Left lung (tissue), 10 donors: ENCODE results near the gene MCCD1. TPM values are rescaled to one million over a fixed set of nuclear protein-coding genes. Genes with fewer than 3 reads are reported as not detected.

Experiments
- ATAC-seq: fragments of 200-7000 bp; cut with Tn5 transposase; one replicate; pipeline ENCODE4 v1.9.1; 2020; ENCODE audit warnings: moderate library complexity
- DNase-seq, 4 donors: peaks; one replicate each; pipeline ENCODE4 v3.0.0-alpha.2; 2013 to 2020
- H3K27ac ChIP-seq, 2 donors: fragments of 200-600 bp; sonication (generic) in 1 of 2; one replicate each; pipeline versions ENCODE4 v1.5.0 to v1.8.0; 2020 to 2021
- H3K27me3 ChIP-seq, 2 donors: fragments of 200-600 bp; sonication (generic) in 1 of 2; one replicate each; pipeline versions ENCODE4 v1.5.0 to v1.8.0; 2020 to 2021
- H3K36me3 ChIP-seq, 2 donors: fragments of 200-600 bp; sonication (generic) in 1 of 2; one replicate each; pipeline versions ENCODE4 v1.5.0 to v1.8.0; 2020 to 2021
- H3K4me1 ChIP-seq, 2 donors: fragments of 200-600 bp; one replicate each; pipeline ENCODE4 v1.8.0; 2021
- H3K4me3 ChIP-seq, 2 donors: fragments of 200-600 bp; sonication (generic) in 1 of 2; one replicate each; pipeline versions ENCODE4 v1.5.0 to v1.8.0; 2020 to 2021; ENCODE audit warnings: mild to moderate bottlenecking in 1 of 2
- H3K9me3 ChIP-seq, 2 donors: fragments of 200-600 bp; sonication (generic) in 1 of 2; one replicate each; pipeline versions ENCODE4 v1.5.0 to v1.8.0; 2020 to 2021
- CTCF ChIP-seq, 2 donors: fragments of 200-600 bp; sonication (generic) in 1 of 2; IDR thresholded peaks; one replicate each; pipeline versions ENCODE4 v1.5.0 to v1.8.0; 2021; ENCODE audit warnings: antibody characterized with exemption in 2 of 2
- intact Hi-C, 2 donors: fragments of 100-400 bp; cut with DNase I; formaldehyde crosslinking; loops; one replicate each; pipeline versions ENCODE4 v1.11.2 to v1.14.2; 2022
- polyA plus RNA-seq, 6 donors: library from polyadenylated mRNA; unstranded; fragments of 120-200 nt; gene quantifications; one replicate each; pipeline ENCODE4 v1.2.1, GENCODE V29; 2013; ENCODE audit not compliant: insufficient read length in 6 of 6
- total RNA-seq, 2 donors: library from RNA; stranded (reverse); fragmentation: NEBNext Ultra II Directional; extraction: Animal tissue kit (Norgen Biotek cat#: 25700); gene quantifications; one replicate each; pipeline ENCODE4 v1.2.1, GENCODE V29; 2021
- donor health status: DM: no; HTN: yes; CAD: no.
- donor health status: DM: no; HTN: no; CAD: no.

Gene MCCD1
- total and polyA plus RNA-seq, 8 donors = 0.23 to 0.27 (median 0.24) TPM; not detected in 5

GRCh38 chr6:31576897-31577578, 48.3 kb downstream of the MCCD1 start:
- Histone ChIP-seq H3K9me3 (no peaks in the 10 kb centered on the region), H3K36me3 (peaks cover 0 to 17% of the 10 kb centered on the region in 2 donors), H3K27me3 (peaks cover 0 to 4% of the 10 kb centered on the region in 2 donors), H3K4me3 (peak overlapping the region in 1 of 2 donors; percentile 56), H3K27ac (peak overlapping the region in 1 of 2 donors; percentile 13), H3K4me1 (peaks cover 0 to 64% of the 10 kb centered on the region in 2 donors)
- TF ChIP-seq CTCF (IDR thresholded peaks at IDR 0.05) = no peak
- DNase-seq = peak in 1 of 4 donors; percentile 57
- ATAC-seq = no peak
- intact Hi-C loops = no loop called here

- no peaks in the 10 kb centered on the region for H3K9me3 ChIP-seq
- peak overlapping the region in 1 of 2 donors; percentile 56 for H3K4me3 ChIP-seq
- peaks cover 0 to 17% of the 10 kb centered on the region in 2 donors for H3K36me3 ChIP-seq
- intact Hi-C loops = no loop called here
- peak in 1 of 4 donors; percentile 2 for DNase-seq
- peaks cover 0 to 69% of the 10 kb centered on the region in 2 donors for H3K4me1 ChIP-seq
- no peak for ATAC-seq
- H3K27me3 ChIP-seq = peaks cover 0 to 4% of the 10 kb centered on the region in 2 donors
- TF ChIP-seq CTCF (IDR thresholded peaks at IDR 0.05) = no peak
- H3K27ac ChIP-seq = no peak overlapping the region
Measured at GRCh38 chr6:31577579-31577966, 48.8 kb downstream of the MCCD1 start.

GRCh38 chr6:31578184-31579118, 49.7 kb downstream of the MCCD1 start:
- peaks cover 0 to 17% of the 10 kb centered on the region in 2 donors for H3K36me3 ChIP-seq
- ATAC-seq = no peak

GRCh38 chr6:31579119-31579505, 50.4 kb downstream of the MCCD1 start:
- Histone ChIP-seq H3K4me3 (no peak overlapping the region), H3K36me3 (peaks cover 0 to 17% of the 10 kb centered on the region in 2 donors), H3K27ac (no peak overlapping the region), H3K27me3 (peaks cover 0 to 4% of the 10 kb centered on the region in 2 donors), H3K9me3 (no peaks in the 10 kb centered on the region), H3K4me1 (peaks cover 0 to 80% of the 10 kb centered on the region in 2 donors)
- ATAC-seq (no peak), DNase-seq (no peak)
- intact Hi-C loops = no loop called here
- no peak for TF ChIP-seq CTCF (IDR thresholded peaks at IDR 0.05)

More at GRCh38 chr6:31578184-31579118, 49.7 kb downstream of the MCCD1 start:
- Histone ChIP-seq H3K4me3 (peak overlapping the region in 1 of 2 donors; percentile 56), H3K27ac (no peak overlapping the region), H3K4me1 (peaks cover 0 to 77% of the 10 kb centered on the region in 2 donors), H3K9me3 (no peaks in the 10 kb centered on the region), H3K27me3 (peaks cover 0 to 4% of the 10 kb centered on the region in 2 donors)
- TF ChIP-seq CTCF (IDR thresholded peaks at IDR 0.05) = no peak
- intact Hi-C loops = no loop called here
- DNase-seq = no peak

Other genes starting within 250 kb of the MCCD1 start
- 1,000 to 10,000 TPM; 2,303 to 2,503 TPM for gene HLA-B, start 171.8 kb upstream of the MCCD1 start, total RNA-seq
- gene HLA-B, start 171.8 kb upstream of the MCCD1 start, polyA plus RNA-seq = 100 to 1,000 TPM; 285 to 427 (median 355) TPM
- gene MICA, start 125.4 kb upstream of the MCCD1 start, total RNA-seq = 10 to 100 TPM; 29.4 to 30.1 TPM
- 10 to 100 TPM; 10.2 to 17.9 (median 14.5) TPM for gene MICA, start 125.4 kb upstream of the MCCD1 start, polyA plus RNA-seq
- 10 to 100 TPM; 11.2 to 11.3 TPM for gene MICB, start 30.8 kb upstream of the MCCD1 start, total RNA-seq
- 1 to 10 TPM in 5 of 6 donors, under 1 TPM in 1; 0.80 to 4.1 (median 2.0) TPM for gene MICB, start 30.8 kb upstream of the MCCD1 start, polyA plus RNA-seq
- gene DDX39B, start 13.0 kb downstream of the MCCD1 start, total RNA-seq = 100 to 1,000 TPM; 201 to 319 TPM
- gene DDX39B, start 13.0 kb downstream of the MCCD1 start, polyA plus RNA-seq = 100 to 1,000 TPM; 595 to 685 (median 609) TPM
- gene ATP6V1G2, start 17.6 kb downstream of the MCCD1 start, total RNA-seq = 1 to 10 TPM; 1.0 to 1.6 TPM
- gene ATP6V1G2, start 17.6 kb downstream of the MCCD1 start, polyA plus RNA-seq = 1 to 10 TPM; 2.8 to 6.3 (median 3.4) TPM
- gene NFKBIL1, start 18.6 kb downstream of the MCCD1 start, total RNA-seq = 10 to 100 TPM; 15.0 to 17.2 TPM
- 10 to 100 TPM; 18.5 to 25.4 (median 19.0) TPM for gene NFKBIL1, start 18.6 kb downstream of the MCCD1 start, polyA plus RNA-seq
- under 1 TPM; 0.17 to 0.65 TPM for gene LTA, start 43.3 kb downstream of the MCCD1 start, total RNA-seq
- under 1 TPM; 0.33 to 0.48 (median 0.39) TPM for gene LTA, start 43.3 kb downstream of the MCCD1 start, polyA plus RNA-seq
- 10 to 100 TPM in 1 of 2 donors, under 1 TPM in 1; 0.29 to 10.4 TPM for gene TNF, start 46.6 kb downstream of the MCCD1 start, total RNA-seq
- gene TNF, start 46.6 kb downstream of the MCCD1 start, polyA plus RNA-seq = under 1 TPM in 5 of 6 donors, not detected in 1; 0.19 to 0.63 (median 0.26) TPM
- gene LTB, start 53.5 kb downstream of the MCCD1 start, total RNA-seq = 10 to 100 TPM; 10.3 to 13.7 TPM
- 1 to 10 TPM; 1.5 to 3.8 (median 2.8) TPM for gene LTB, start 53.5 kb downstream of the MCCD1 start, polyA plus RNA-seq
- gene LST1, start 57.3 kb downstream of the MCCD1 start, total RNA-seq = 10 to 100 TPM; 32.7 to 95.1 TPM
- 1 to 10 TPM; 4.4 to 8.3 (median 7.2) TPM for gene LST1, start 57.3 kb downstream of the MCCD1 start, polyA plus RNA-seq
- 1 to 10 TPM in 1 of 2 donors, under 1 TPM in 1; 0.67 to 1.5 TPM for gene NCR3, start 64.0 kb downstream of the MCCD1 start, total RNA-seq
- gene NCR3, start 64.0 kb downstream of the MCCD1 start, polyA plus RNA-seq = under 1 TPM in 4 of 6 donors, not detected in 2; 0.26 to 0.89 (median 0.45) TPM
- gene AIF1, start 86.3 kb downstream of the MCCD1 start, total RNA-seq = 10 to 100 TPM; 38.5 to 96.4 TPM
- gene AIF1, start 86.3 kb downstream of the MCCD1 start, polyA plus RNA-seq = 10 to 100 TPM; 17.9 to 25.4 (median 20.5) TPM
- 100 to 1,000 TPM; 130 to 151 TPM for gene PRRC2A, start 91.8 kb downstream of the MCCD1 start, total RNA-seq
- gene PRRC2A, start 91.8 kb downstream of the MCCD1 start, polyA plus RNA-seq = 100 to 1,000 TPM; 150 to 201 (median 176) TPM
- 100 to 1,000 TPM; 243 to 278 TPM for gene BAG6, start 123.7 kb downstream of the MCCD1 start, total RNA-seq
- 100 to 1,000 TPM; 211 to 252 (median 226) TPM for gene BAG6, start 123.7 kb downstream of the MCCD1 start, polyA plus RNA-seq
- gene APOM, start 126.9 kb downstream of the MCCD1 start, total RNA-seq = 1 to 10 TPM; 1.0 to 1.5 TPM
- 1 to 10 TPM; 4.6 to 8.0 (median 6.4) TPM for gene APOM, start 126.9 kb downstream of the MCCD1 start, polyA plus RNA-seq
- 10 to 100 TPM; 21.9 to 23.8 TPM for gene C6orf47, start 131.8 kb downstream of the MCCD1 start, total RNA-seq
- gene C6orf47, start 131.8 kb downstream of the MCCD1 start, polyA plus RNA-seq = 10 to 100 TPM; 15.3 to 19.8 (median 17.4) TPM
- gene GPANK1, start 136.0 kb downstream of the MCCD1 start, total RNA-seq = 10 to 100 TPM; 10.3 to 13.2 TPM
- gene GPANK1, start 136.0 kb downstream of the MCCD1 start, polyA plus RNA-seq = 10 to 100 TPM; 18.0 to 22.8 (median 22.2) TPM
- 100 to 1,000 TPM in 1 of 2 donors, 10 to 100 TPM in 1; 96.6 to 128 TPM for gene CSNK2B, start 137.1 kb downstream of the MCCD1 start, total RNA-seq
- 100 to 1,000 TPM; 189 to 210 (median 196) TPM for gene CSNK2B, start 137.1 kb downstream of the MCCD1 start, polyA plus RNA-seq
- 10 to 100 TPM in 1 of 2 donors, 1 to 10 TPM in 1; 6.9 to 13.6 TPM for gene LY6G5B, start 141.0 kb downstream of the MCCD1 start, total RNA-seq
- gene LY6G5B, start 141.0 kb downstream of the MCCD1 start, polyA plus RNA-seq = 10 to 100 TPM; 25.2 to 41.0 (median 35.8) TPM
- gene LY6G5C, start 152.1 kb downstream of the MCCD1 start, total RNA-seq = 1 to 10 TPM; 3.1 to 5.9 TPM
- 1 to 10 TPM; 2.9 to 6.3 (median 3.7) TPM for gene LY6G5C, start 152.1 kb downstream of the MCCD1 start, polyA plus RNA-seq
- gene ABHD16A, start 174.4 kb downstream of the MCCD1 start, total RNA-seq = 10 to 100 TPM; 53.6 to 58.6 TPM
- 10 to 100 TPM; 55.7 to 63.9 (median 58.6) TPM for gene ABHD16A, start 174.4 kb downstream of the MCCD1 start, polyA plus RNA-seq
- 1 to 10 TPM in 1 of 2 donors, not detected in 1; 1.4 TPM for gene LY6G6F, start 177.9 kb downstream of the MCCD1 start, total RNA-seq
- 1 to 10 TPM in 4 of 6 donors, under 1 TPM in 2; 0.53 to 1.8 (median 1.2) TPM for gene LY6G6F, start 177.9 kb downstream of the MCCD1 start, polyA plus RNA-seq
- gene LY6G6D, start 186.4 kb downstream of the MCCD1 start, total RNA-seq = not detected
- under 1 TPM in 1 of 6 donors, not detected in 5; 0.57 TPM for gene LY6G6D, start 186.4 kb downstream of the MCCD1 start, polyA plus RNA-seq
- not detected for gene LY6G6C, start 192.8 kb downstream of the MCCD1 start, total RNA-seq
- gene LY6G6C, start 192.8 kb downstream of the MCCD1 start, polyA plus RNA-seq = under 1 TPM; 0.17 to 0.75 (median 0.43) TPM
- gene MPIG6B, start 194.4 kb downstream of the MCCD1 start, total RNA-seq = 1 to 10 TPM; 1.2 to 1.9 TPM
- gene MPIG6B, start 194.4 kb downstream of the MCCD1 start, polyA plus RNA-seq = 1 to 10 TPM; 2.8 to 3.5 (median 3.0) TPM
- 10 to 100 TPM; 70.2 to 77.3 TPM for gene DDAH2, start 200.3 kb downstream of the MCCD1 start, total RNA-seq
- gene DDAH2, start 200.3 kb downstream of the MCCD1 start, polyA plus RNA-seq = 100 to 1,000 TPM; 139 to 199 (median 175) TPM
- 100 to 1,000 TPM; 283 to 465 TPM for gene CLIC1, start 207.6 kb downstream of the MCCD1 start, total RNA-seq
- gene CLIC1, start 207.6 kb downstream of the MCCD1 start, polyA plus RNA-seq = 100 to 1,000 TPM; 226 to 279 (median 261) TPM
- 10 to 100 TPM in 1 of 2 donors, 1 to 10 TPM in 1; 9.7 to 20.0 TPM for gene MSH5, start 211.0 kb downstream of the MCCD1 start, total RNA-seq
- 10 to 100 TPM; 34.4 to 49.8 (median 39.1) TPM for gene MSH5, start 211.0 kb downstream of the MCCD1 start, polyA plus RNA-seq
- 1 to 10 TPM; 1.3 to 3.9 TPM for gene SAPCD1, start 233.7 kb downstream of the MCCD1 start, total RNA-seq
- 10 to 100 TPM in 2 of 6 donors, 1 to 10 TPM in 4; 6.5 to 11.1 (median 8.2) TPM for gene SAPCD1, start 233.7 kb downstream of the MCCD1 start, polyA plus RNA-seq
- gene VWA7, start 248.4 kb downstream of the MCCD1 start, total RNA-seq = 1 to 10 TPM; 4.6 to 5.0 TPM
- gene VWA7, start 248.4 kb downstream of the MCCD1 start, polyA plus RNA-seq = 1 to 10 TPM; 1.4 to 3.8 (median 2.2) TPM